ENCODE measurements around the gene ZRSR2.

The ZRSR2 gene

GRCh38 chrX:15854080-15854655, 63.9 kb downstream of the ZRSR2 start:
- peak; percentile 62 for DNase-seq

DNA sequence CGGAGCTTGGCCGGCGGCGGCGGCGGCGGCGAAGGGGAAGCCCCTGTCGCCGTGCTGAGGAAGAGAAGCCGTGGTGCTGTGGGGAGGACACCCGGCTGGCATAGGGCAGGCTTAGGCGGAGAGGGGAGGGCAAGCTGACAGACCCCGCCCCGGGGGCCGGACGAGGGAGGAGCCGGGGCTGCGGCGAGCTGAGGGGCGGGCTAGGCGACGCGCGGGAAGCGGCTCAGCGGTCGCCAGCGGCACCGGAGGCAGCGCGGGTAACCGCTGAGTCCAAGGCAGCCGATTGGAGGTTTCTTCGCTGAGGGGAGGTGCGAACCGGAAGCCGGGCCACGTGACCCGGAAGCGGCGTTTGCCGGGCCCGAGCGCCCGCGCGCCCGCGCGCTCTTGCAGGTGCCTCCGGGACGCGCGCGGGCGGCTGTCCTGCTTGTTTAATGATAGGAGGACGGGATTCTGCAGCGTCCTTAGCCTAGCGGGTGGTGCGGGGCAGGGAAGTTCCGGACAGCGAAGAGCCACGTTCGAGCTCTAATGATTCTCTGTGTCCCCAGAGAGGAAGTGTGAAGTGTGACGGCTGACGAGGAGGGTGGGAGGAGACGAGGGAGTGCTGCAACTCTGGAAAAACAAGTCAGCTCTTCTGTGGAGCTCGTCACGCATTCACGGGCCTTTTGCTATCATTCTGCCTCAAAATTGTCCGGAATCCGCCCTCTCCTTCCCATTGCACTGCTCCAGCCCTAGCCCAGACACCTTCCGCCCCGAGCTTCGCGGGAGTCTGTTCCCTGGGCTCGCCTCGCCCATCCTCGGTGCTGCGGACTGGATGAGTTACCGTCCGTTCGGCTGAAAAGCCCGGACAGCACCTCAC, 64.7 kb downstream of the ZRSR2 start, which contains the start of gene AP1S2:
Gene AP1S2 (minus strand): TSS at position 102 of the 856 bp plus-strand sequence. CDS start 2,289 bp downstream, outside the sequence.
- DNase-seq: peak; percentile 96

DNA sequence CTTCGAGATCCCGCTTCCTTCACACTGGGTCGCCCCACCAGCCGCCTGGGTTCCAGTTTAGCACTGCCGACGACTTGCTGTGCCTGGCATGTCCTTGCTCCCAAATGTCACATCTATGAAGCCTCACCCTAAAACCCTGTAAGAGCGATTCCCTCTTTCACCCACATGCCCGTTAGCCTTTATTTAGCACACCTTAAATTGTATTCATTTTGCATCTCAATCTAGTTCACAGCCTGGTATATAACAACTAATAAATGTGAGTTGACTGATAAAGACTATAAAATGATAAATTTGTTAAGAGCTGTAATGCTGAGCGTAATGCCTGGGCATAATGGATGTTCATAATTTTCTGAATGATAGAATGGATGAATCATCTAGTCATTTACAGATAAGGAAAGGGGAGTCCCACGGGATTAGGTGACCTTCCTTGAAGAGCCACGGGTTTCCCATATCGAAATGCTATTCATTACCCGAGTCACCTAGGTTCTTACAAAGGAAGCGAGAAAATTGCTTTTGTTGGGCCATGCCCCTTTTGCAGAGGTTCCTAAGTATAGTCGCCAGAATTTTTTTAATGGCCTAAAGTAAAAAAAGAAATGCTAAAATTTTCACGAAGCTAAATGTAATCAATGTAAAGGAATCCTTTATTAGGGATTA, 65.4 kb downstream of the ZRSR2 start:
- DNase-seq: peak; percentile 46

DNA sequence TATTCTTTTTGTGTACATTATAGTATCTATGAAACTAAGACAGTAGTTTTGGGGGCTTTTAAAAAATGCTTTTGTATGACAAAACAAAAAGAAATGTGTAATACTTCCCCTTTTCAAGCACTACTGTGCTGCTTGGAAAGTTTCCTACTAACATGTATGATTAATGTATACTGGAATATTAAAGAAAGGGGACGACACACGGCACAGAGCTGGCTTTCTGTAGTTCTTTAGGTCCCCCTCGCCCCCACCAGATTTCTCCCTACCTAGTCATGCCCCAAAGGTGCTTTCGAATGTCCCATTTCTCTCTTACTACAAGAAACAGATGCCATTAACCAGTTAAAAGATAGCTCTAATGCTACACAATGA, 65.9 kb downstream of the ZRSR2 start:
- DNase-seq: peak; percentile 40

DNA sequence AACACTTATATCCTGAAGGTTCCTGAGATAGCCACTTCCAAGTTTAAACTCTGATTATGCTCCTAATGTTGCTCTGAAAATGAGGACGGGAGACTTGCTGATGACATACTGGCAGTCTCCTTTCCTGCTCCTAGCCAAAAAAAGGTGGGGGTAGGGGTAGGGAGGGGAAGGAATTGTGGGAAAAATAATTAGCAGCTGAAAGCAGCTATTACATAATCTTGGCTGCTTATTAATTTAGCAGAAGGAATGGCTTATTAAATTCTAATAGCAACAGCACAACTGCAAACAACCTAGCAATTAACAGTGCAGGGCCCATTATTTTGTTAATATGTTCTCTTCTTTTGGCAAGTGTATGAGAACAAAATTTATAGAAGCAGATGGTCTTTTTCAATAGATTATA, 66.4 kb downstream of the ZRSR2 start:
- DNase-seq: no peak

- DNase-seq: no peak
Observed at GRCh38 chrX:15858051-15858450, 67.8 kb downstream of the ZRSR2 start.

DNA sequence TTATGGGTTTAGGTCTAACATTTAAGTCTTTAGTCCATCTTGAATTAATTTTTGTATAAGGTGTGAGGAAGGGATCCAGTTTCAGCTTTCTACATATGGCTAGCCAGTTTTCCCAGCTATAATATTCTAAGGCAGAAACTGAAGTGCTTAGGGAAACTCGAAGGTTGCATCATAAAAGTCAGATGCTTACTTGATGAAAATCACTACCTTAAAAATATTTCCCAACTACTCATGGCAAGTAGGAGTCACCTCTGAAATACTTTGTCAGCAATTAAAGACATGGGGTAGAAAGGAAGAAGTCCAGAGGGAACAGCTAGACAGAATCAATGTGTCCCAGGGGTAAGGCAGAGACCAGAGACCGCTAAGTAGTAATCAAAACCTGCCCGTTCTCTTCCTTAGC, 70.6 kb downstream of the ZRSR2 start:
- no peak for DNase-seq

- DNase-seq: no peak
Observed at GRCh38 chrX:15864023-15864422, 73.7 kb downstream of the ZRSR2 start.

DNA sequence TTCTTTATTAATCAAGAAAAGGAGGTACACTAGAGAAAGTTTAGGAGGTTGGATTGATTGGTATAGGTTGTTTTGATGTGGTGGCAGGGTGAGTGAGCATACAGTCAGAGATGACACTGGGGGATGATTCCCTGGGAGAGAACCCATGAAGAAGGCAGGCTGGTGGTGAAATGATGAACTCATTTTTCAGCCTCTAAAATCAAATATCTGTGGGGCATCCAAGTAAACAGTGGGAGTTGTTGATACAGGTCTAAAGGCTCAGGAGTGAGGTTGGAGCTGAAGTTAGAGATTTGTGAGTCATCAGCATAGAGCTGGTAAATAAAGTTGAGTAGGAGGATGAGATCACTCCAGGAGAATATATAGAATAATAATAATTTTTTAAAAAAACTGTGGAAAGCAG, 74.3 kb downstream of the ZRSR2 start:
- no peak for DNase-seq

GRCh38 chrX:15866147-15866546, 75.9 kb downstream of the ZRSR2 start:
- no peak for DNase-seq

GRCh38 chrX:15869695-15870094, 79.4 kb downstream of the ZRSR2 start:
- no peak for DNase-seq

DNA sequence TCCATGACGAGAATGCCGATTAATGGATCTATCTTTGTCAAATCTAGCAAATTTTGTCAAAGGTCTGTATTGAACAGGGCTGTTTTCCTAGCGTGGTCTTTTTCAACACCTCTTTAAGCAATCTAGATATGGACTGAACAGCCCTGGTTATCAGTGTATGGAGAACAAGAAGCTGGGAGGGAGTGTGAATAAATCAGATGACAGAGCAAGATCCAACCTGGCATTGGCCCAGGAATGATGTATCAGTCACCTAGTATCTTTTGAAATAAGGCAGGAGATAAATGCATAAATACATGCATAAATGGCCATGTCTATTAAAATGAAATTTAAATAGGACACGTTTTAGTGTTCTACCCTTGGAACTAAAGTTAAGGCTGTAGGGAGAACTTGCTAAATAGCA, 80.0 kb downstream of the ZRSR2 start:
- no peak for DNase-seq

All from hematopoietic multipotent progenitor cell treated with erythropoietin and hydrocortisone succinate and interleukin-3 and kit ligand, for 4 days (in vitro differentiated cells).